ENCODE measurements around the gene GOLGA6C. TPM values are rescaled to one million over a fixed set of nuclear protein-coding genes. Genes with fewer than 3 reads are reported as not detected.
"Not testable (repeated sequence)": the region's sequence is repeated elsewhere in the genome, so short reads cannot be mapped to it uniquely, and the experiment has no call there.

The GOLGA6C gene
- polyA plus RNA-seq, 1 donor from 2014 or later = not detected

DNA sequence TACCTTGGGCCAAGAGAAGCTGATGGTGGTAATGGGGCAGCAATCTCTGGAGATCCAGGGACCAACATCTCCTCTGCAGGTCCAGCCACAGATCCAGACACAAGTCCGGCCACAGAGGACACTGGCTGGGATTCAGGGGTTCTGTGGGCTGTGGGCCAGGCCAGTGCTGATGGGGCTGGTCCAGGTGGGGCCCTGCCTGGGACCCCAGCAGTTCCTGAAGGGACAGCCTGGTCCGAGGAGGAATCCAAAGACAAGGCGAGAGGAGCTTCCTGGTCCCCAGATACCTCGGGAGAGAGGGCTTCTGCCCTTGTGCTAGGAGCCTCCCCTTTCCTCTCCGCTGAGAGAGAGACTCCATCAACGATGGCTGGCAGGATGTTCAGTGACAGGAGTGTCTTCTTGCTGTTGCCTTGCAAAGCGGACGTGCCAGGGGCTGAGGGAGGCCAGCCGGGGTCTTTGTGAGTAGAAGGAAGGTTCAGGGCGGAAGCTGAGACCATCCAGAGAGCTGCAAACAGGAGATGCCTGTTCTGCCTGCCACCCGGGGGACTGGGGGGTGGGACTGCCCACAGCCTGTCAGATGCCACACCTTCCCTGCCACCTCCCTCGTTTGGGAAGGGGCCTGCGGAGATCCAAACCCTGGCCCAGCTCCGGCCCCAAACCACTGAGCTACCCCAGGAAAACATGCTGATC lies 24.5 kb upstream of the GOLGA6C start:
- H3K27ac Mint-ChIP-seq = no peak overlapping the region
- H3K4me3 Mint-ChIP-seq = no peak overlapping the region
- peaks cover 2% of the 10 kb centered on the region for H3K36me3 Mint-ChIP-seq
- peaks cover 16% of the 10 kb centered on the region for H3K27me3 Mint-ChIP-seq
- no peaks in the 10 kb centered on the region for H3K9me3 Mint-ChIP-seq
- H3K4me1 Mint-ChIP-seq = peaks cover 0 to 1% (median 0%) of the 10 kb centered on the region in 3 donors

- Mint-ChIP-seq H3K27me3 (peaks cover 16% of the 10 kb centered on the region), H3K4me1 (peaks cover 0 to 2% (median 0%) of the 10 kb centered on the region in 3 donors), H3K27ac (no peak overlapping the region), H3K9me3 (no peaks in the 10 kb centered on the region), H3K36me3 (peaks cover 2% of the 10 kb centered on the region), H3K4me3 (no peak overlapping the region)
Observed at GRCh38 chr15:75234191-75234810, 23.8 kb upstream of the GOLGA6C start.

GRCh38 chr15:75235051-75235673 lies 23.0 kb upstream of the GOLGA6C start:
- Mint-ChIP-seq H3K27me3 (peaks cover 18% of the 10 kb centered on the region), H3K4me3 (no peak overlapping the region)

GRCh38 chr15:75235760-75236729 lies 22.1 kb upstream of the GOLGA6C start:
- Mint-ChIP-seq H3K9me3 (peaks cover 0 to 2% (median 0%) of the 10 kb centered on the region in 3 donors), H3K36me3 (peaks cover 2% of the 10 kb centered on the region), H3K27ac (no peak overlapping the region), H3K27me3 (peaks cover 16% of the 10 kb centered on the region), H3K4me1 (peaks cover 0 to 3% (median 0%) of the 10 kb centered on the region in 3 donors), H3K4me3 (no peak overlapping the region)

More at GRCh38 chr15:75235051-75235673, 23.0 kb upstream of the GOLGA6C start:
- H3K27ac Mint-ChIP-seq = no peak overlapping the region
- H3K4me1 Mint-ChIP-seq = peaks cover 0 to 3% (median 0%) of the 10 kb centered on the region in 3 donors
- peaks cover 2% of the 10 kb centered on the region for H3K36me3 Mint-ChIP-seq
- peaks cover 0 to 2% (median 0%) of the 10 kb centered on the region in 3 donors for H3K9me3 Mint-ChIP-seq

DNA sequence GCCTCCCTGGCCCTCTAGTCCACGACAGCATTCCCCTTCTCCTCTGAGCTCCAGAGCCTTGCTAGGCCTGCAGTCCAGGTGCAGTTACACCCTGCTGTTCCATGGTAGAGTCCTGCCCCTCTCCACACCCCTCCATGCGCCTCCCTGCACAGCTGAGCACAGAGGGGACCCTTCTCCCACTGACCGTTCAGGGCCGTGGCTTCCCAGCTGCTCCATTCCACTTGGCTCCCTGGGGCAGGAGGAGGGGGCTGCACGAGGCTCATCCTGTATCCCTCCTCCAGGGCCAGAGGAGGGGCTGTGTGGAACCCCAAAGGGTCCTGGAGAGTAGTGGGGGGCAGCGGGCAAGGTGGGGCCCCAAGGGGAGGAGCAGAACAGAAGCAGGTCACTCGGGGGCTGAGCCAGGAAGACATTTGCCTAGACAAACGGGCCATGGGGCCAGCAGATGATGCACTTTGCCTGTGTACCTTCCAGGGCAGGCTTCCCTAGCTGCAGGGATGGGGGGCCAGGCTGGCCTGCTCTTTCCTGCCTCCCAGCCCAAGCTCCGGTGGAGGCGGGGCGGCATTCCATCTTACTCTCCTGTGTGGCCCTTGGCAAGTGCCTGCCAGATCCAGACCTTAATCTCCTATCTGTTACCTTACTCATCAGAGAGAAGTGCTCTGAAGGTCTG lies 20.7 kb upstream of the GOLGA6C start:
- peaks cover 0 to 3% (median 0%) of the 10 kb centered on the region in 3 donors for H3K4me1 Mint-ChIP-seq
- H3K27ac Mint-ChIP-seq = no peak overlapping the region
- peaks cover 14% of the 10 kb centered on the region for H3K27me3 Mint-ChIP-seq
- H3K9me3 Mint-ChIP-seq = peaks cover 0 to 2% (median 0%) of the 10 kb centered on the region in 3 donors
- H3K36me3 Mint-ChIP-seq = peaks cover 2% of the 10 kb centered on the region
- no peak overlapping the region for H3K4me3 Mint-ChIP-seq

DNA sequence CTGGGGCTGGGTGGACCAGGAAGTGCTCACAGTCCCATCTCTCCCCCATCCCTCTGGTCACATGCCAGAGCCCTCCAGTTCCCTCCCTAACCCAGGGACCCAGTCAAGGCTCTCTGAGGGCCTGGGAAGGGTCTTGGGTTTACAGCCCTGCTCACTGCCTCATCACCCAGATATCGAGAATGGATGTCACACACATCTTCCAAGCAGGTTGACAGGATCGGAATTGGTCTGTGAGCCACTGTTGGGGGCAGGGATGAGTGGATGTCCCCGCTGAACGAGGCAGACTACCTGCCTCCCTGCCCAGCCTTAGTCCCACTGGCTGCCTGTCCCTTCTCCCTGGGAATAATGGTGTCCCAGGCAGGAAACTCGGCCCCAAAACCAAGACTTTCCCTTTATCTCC lies 20.0 kb upstream of the GOLGA6C start:
- peaks cover 2% of the 10 kb centered on the region for H3K36me3 Mint-ChIP-seq
- no peak overlapping the region for H3K4me3 Mint-ChIP-seq
- H3K9me3 Mint-ChIP-seq = peaks cover 0 to 2% (median 0%) of the 10 kb centered on the region in 3 donors
- no peak overlapping the region for H3K27ac Mint-ChIP-seq
- peaks cover 0 to 3% (median 0%) of the 10 kb centered on the region in 3 donors for H3K4me1 Mint-ChIP-seq
- peaks cover 14% of the 10 kb centered on the region for H3K27me3 Mint-ChIP-seq

GRCh38 chr15:75245741-75246140 lies 12.4 kb upstream of the GOLGA6C start:
- H3K4me3 Mint-ChIP-seq, H3K27ac Mint-ChIP-seq, H3K9me3 Mint-ChIP-seq, H3K36me3 Mint-ChIP-seq, H3K27me3 Mint-ChIP-seq, H3K4me1 Mint-ChIP-seq: not testable (repeated sequence)

GRCh38 chr15:75248991-75249390 lies 9.1 kb upstream of the GOLGA6C start:
- H3K27me3 Mint-ChIP-seq, H3K4me3 Mint-ChIP-seq, H3K36me3 Mint-ChIP-seq, H3K27ac Mint-ChIP-seq, H3K9me3 Mint-ChIP-seq, H3K4me1 Mint-ChIP-seq: not testable (repeated sequence)

DNA sequence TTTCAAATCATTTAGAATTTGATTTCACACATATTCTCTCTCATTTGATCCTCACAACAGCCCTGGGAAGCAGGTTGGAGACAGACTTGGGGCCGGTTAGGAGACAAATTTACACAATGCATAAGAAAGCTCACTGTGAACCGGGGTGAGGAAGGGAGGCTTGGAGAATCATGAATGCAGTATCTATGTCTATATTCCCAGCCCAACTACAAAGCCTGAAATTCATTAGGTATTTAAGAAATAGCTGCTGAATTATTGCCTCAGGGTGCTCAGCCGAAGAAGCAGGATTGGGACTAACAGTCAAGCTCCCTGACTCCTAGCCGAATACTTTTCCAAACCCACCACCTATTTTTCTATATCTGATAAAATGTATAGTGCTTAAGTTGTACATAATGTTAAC lies 8.4 kb upstream of the GOLGA6C start:
- Mint-ChIP-seq H3K36me3 (no peaks in the 10 kb centered on the region), H3K9me3 (no peaks in the 10 kb centered on the region), H3K4me3 (no peak overlapping the region), H3K27me3 (peaks cover 7% of the 10 kb centered on the region), H3K27ac (no peak overlapping the region), H3K4me1 (peaks cover 0 to 1% (median 0%) of the 10 kb centered on the region in 3 donors)

DNA sequence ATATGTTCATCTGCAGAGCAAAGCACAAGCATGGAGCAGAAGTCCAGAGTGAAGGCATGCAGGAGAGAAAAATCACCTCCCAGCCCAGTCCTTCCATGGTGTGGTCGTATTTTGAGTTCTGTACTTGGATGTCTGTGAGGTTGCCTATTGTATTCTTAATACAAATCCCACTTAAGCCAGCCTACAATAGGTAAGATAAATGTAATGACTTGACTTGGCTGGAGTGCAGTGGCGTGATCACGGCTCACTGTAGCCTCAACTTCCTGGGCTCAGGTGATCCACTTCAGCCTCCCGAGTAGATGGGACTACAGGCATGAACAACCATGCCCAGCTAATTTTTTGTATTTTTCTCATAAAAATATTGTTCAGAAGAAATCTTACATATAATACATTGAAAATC lies 6.8 kb upstream of the GOLGA6C start:
- H3K4me1 Mint-ChIP-seq, H3K36me3 Mint-ChIP-seq, H3K27me3 Mint-ChIP-seq, H3K4me3 Mint-ChIP-seq, H3K9me3 Mint-ChIP-seq, H3K27ac Mint-ChIP-seq: not testable (repeated sequence)

GRCh38 chr15:75252285-75252684 lies 5.8 kb upstream of the GOLGA6C start:
- not testable (repeated sequence) for H3K4me1 Mint-ChIP-seq, H3K4me3 Mint-ChIP-seq, H3K36me3 Mint-ChIP-seq, H3K9me3 Mint-ChIP-seq, H3K27ac Mint-ChIP-seq, H3K27me3 Mint-ChIP-seq

DNA sequence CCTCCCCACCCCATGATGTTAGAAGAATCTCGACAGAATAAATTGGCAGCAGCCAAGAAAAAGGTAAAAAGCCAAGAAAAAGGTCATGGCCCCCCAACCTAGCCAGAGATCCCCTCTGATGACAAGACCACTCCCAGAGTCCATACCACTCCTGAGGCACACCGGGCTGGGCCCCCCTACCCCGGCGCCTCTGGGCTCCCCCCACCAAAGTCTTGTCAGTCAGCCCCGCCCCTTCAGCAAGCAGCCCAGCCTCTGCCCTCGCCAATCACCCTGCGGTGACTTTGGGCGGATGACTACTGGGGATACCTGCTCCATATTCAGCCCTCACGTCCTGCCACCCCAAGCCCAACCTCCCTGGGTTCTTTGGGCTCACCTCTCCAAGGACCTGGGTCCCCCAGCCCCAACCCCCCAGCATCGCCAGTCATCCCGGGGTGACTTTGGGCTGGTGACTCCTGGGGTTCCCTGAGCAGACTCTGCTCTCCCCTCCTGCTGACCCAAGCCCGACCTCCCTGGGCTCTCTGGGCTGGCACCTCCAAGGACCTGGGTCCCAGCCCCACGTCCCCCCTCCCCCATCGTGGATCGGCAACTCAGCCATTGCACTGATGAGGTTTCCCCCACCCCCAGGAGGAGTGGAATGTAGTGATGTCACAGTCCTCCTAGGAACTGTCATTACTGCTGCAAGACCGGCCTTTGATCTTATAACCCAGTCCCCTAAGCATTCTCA lies 648 bp downstream of the GOLGA6C start:
- not testable (repeated sequence) for H3K9me3 Mint-ChIP-seq, H3K4me3 Mint-ChIP-seq, H3K36me3 Mint-ChIP-seq, H3K27me3 Mint-ChIP-seq, H3K4me1 Mint-ChIP-seq, H3K27ac Mint-ChIP-seq

- not testable (repeated sequence) for H3K4me3 Mint-ChIP-seq, H3K4me1 Mint-ChIP-seq, H3K27me3 Mint-ChIP-seq, H3K9me3 Mint-ChIP-seq, H3K36me3 Mint-ChIP-seq, H3K27ac Mint-ChIP-seq
Observed at GRCh38 chr15:75259873-75260272, 1.7 kb downstream of the GOLGA6C start.

GRCh38 chr15:75273751-75274359 lies 15.7 kb downstream of the GOLGA6C start:
- H3K36me3 Mint-ChIP-seq, H3K9me3 Mint-ChIP-seq, H3K4me3 Mint-ChIP-seq, H3K4me1 Mint-ChIP-seq, H3K27ac Mint-ChIP-seq, H3K27me3 Mint-ChIP-seq: not testable (repeated sequence)

Measured in IgD-negative memory B cell (primary cell).